Breast epithelium (tissue), 4 donors: ENCODE measurements around the gene MTUS2. TPM values are rescaled to one million over a fixed set of nuclear protein-coding genes. Genes with fewer than 3 reads are reported as not detected.

Source experiments
- DNase-seq, 2 donors: peaks; one replicate each; pipeline ENCODE4 v3.0.0-alpha.2; 2019; ENCODE audit warnings: low spot score in 2 of 2
- H3K27ac ChIP-seq, 2 donors: fragments of 200-600 bp; sonication (generic) in 1 of 2; one replicate each; pipeline ENCODE4 v1.5.1; 2016 to 2019; ENCODE audit warnings: mild to moderate bottlenecking in 1 of 2
- H3K27me3 ChIP-seq, 2 donors: fragments of 200-600 bp; sonication (generic) in 1 of 2; one replicate each; pipeline versions ENCODE4 v1.5.1 to v1.6.0; 2017 to 2019; ENCODE audit warnings: control low read depth in 1 of 2, mild to moderate bottlenecking in 1 of 2
- H3K36me3 ChIP-seq: fragments of 200-600 bp; one replicate; pipeline ENCODE4 v1.5.1; 2019
- H3K4me1 ChIP-seq, 2 donors: fragments of 200-600 bp; sonication (generic); one replicate each; pipeline ENCODE4 v1.5.1; 2016 to 2019; ENCODE audit warnings: control low read depth in 1 of 2
- H3K4me3 ChIP-seq, 3 donors: fragments of 200-600 bp; sonication (generic); 1 replicate in 2 of 3; 2 replicates in 1 of 3; pipeline ENCODE4 v1.5.1; 2016 to 2019; ENCODE audit warnings: mild to moderate bottlenecking in 3 of 3, moderate library complexity in 2 of 3
- H3K9me3 ChIP-seq, 2 donors: fragments of 200-600 bp; sonication (generic) in 1 of 2; one replicate each; pipeline ENCODE4 v1.5.1; 2016 to 2019; ENCODE audit warnings: control low read depth in 1 of 2
- POLR2A ChIP-seq: fragments of 450-650 bp; IDR thresholded peaks from one replicate; pipeline ENCODE4 v1.6.1; 2016; ENCODE audit warnings: antibody characterized with exemption, mild to moderate bottlenecking, moderate library complexity
- POLR2AphosphoS5 ChIP-seq, 3 donors: sonication (generic); formaldehyde crosslinking; IDR thresholded peaks; one replicate each; pipeline ENCODE4 v1.6.1; 2017; ENCODE audit warnings: antibody characterized with exemption in 3 of 3
- intact Hi-C: fragments of 100-400 bp; cut with DNase I; formaldehyde crosslinking; loops from one replicate; pipeline ENCODE4 v1.15.1; 2023; ENCODE audit warnings: low total_unique reads
- total RNA-seq, 3 donors: library from RNA; depleted of rRNA; stranded (reverse); fragments of >200 nt; gene quantifications; one replicate each; pipeline ENCODE4 v1.1.0, GENCODE V29; 2016
- TF ChIP-seq, protein P1 (sequence below), 3 donors: fragments of 450-650 bp; IDR thresholded peaks; one replicate each; pipeline ENCODE4 v1.5.1; 2016 to 2017; ENCODE audit warnings: antibody characterized with exemption in 3 of 3, mild to moderate bottlenecking in 3 of 3, moderate library complexity in 3 of 3

The MTUS2 gene
- total RNA-seq, 3 donors from 2014 or later: under 0.01 to 1.0 TPM; not detected in 1

DNA sequence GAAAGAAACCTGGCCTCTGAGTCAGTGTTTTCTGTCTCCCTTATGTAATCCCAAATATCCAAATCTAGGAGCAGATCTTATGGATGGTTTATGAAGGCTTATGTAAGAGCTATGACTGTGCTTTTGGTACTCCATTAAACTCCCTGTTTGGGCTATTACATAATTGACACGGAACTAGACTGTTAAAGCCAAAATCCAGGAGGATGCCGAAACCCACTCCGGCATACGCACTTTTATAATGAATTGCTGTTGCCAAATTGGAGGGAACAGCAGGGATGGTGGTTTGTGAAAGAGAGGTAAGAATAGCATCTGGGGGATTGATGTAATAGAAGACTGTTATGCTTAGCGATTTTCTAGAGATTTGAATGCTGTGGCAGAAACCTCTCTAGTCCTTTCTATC, 2.0 kb downstream of the MTUS2 start:
- intact Hi-C loops: no loop called here
- Histone ChIP-seq H3K4me1 (peaks cover 3 to 4% of the 10 kb centered on the region in 2 donors), H3K9me3 (no peaks in the 10 kb centered on the region), H3K36me3 (no peaks in the 10 kb centered on the region), H3K27ac (no peak overlapping the region), H3K4me3 (no peak overlapping the region), H3K27me3 (peaks cover 0 to 30% of the 10 kb centered on the region in 2 donors)
- TF ChIP-seq, protein P1, sequence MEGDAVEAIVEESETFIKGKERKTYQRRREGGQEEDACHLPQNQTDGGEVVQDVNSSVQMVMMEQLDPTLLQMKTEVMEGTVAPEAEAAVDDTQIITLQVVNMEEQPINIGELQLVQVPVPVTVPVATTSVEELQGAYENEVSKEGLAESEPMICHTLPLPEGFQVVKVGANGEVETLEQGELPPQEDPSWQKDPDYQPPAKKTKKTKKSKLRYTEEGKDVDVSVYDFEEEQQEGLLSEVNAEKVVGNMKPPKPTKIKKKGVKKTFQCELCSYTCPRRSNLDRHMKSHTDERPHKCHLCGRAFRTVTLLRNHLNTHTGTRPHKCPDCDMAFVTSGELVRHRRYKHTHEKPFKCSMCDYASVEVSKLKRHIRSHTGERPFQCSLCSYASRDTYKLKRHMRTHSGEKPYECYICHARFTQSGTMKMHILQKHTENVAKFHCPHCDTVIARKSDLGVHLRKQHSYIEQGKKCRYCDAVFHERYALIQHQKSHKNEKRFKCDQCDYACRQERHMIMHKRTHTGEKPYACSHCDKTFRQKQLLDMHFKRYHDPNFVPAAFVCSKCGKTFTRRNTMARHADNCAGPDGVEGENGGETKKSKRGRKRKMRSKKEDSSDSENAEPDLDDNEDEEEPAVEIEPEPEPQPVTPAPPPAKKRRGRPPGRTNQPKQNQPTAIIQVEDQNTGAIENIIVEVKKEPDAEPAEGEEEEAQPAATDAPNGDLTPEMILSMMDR (IDR thresholded peaks at IDR 0.05): no peak
- TF ChIP-seq POLR2AphosphoS5 (IDR thresholded peaks at IDR 0.05): no peak
- no peak for DNase-seq

GRCh38 chr13:28822801-28823200, 2.7 kb downstream of the MTUS2 start:
- DNase-seq: no peak
- intact Hi-C loops: no loop called here
- H3K27me3 ChIP-seq: peaks cover 0 to 23% of the 10 kb centered on the region in 2 donors
- H3K4me3 ChIP-seq: no peak overlapping the region
- TF ChIP-seq, protein P1 (IDR thresholded peaks at IDR 0.05): no peak
- TF ChIP-seq POLR2A (no peak), POLR2AphosphoS5 (IDR thresholded peaks at IDR 0.05) (no peak)
- H3K27ac ChIP-seq: no peak overlapping the region
- no peaks in the 10 kb centered on the region for H3K36me3 ChIP-seq
- H3K9me3 ChIP-seq: peaks cover 0 to 1% of the 10 kb centered on the region in 2 donors
- peaks cover 3 to 4% of the 10 kb centered on the region in 2 donors for H3K4me1 ChIP-seq

DNA sequence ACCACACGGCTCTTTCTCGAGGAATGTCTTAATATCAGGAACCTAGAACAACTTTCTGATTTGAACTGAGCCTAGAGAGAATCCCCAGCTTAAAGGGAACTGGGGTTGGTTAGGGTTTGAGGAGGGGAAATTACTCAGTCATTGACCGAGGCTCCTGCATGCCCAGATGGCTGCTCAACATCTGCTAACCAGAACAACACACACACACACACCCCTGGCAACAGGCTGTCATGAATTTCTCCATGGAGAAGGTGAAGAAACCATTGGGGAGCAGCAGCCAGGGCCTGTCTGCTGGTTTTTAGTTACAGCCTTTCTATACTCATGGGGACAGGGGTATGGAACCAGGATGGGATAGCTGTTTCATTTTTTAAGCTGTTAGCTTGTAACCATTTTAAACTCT, 5.2 kb downstream of the MTUS2 start:
- H3K4me3 ChIP-seq: no peak overlapping the region
- peaks cover 0 to 3% of the 10 kb centered on the region in 2 donors for H3K4me1 ChIP-seq
- H3K27me3 ChIP-seq: peaks cover 0 to 8% of the 10 kb centered on the region in 2 donors
- intact Hi-C loops: no loop called here
- no peak overlapping the region for H3K27ac ChIP-seq
- no peaks in the 10 kb centered on the region for H3K36me3 ChIP-seq
- H3K9me3 ChIP-seq: peaks cover 10 to 12% of the 10 kb centered on the region in 2 donors
- no peak for DNase-seq
- TF ChIP-seq, protein P1 (IDR thresholded peaks at IDR 0.05): no peak
- no peak for TF ChIP-seq POLR2AphosphoS5 (IDR thresholded peaks at IDR 0.05)
- no peak for TF ChIP-seq POLR2A

DNA sequence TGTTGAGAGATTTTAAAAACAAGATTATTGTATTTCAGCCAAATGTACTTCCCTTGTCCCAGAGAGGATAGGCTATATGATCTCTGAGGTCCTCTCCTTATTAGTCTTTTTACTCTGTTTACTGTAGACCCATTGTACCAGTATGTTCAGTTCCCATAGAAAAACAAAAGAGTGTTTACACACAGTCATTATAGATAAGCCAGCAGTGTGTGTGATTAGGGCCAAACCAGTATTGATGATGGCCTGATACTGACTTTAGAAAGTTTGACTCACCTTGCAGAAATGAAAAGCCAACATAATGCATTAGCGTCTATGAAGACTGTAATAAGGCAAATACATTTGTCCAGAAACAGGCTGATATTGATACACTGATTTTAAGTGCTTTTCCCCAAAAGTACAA, 6.2 kb downstream of the MTUS2 start:
- peaks cover 0 to 8% of the 10 kb centered on the region in 2 donors for H3K27me3 ChIP-seq
- DNase-seq: no peak

DNA sequence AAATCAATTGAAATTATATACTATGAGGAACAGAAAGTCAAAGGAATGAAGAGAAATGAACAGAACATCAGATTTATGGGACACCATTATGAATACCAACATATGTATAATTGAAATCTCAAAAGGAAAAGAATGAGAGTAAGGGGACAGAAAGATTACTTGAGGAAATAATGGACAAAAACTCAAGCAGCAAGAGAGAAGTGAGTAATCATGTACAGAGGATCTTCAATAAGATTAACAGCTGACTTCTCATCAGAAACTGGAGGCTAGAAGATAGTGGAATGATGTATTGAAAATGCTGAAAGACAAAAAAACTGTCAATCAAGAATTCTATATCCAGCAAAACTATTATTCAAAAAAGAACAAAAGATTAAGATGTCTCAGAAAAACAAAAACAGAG, 10.4 kb downstream of the MTUS2 start:
- Histone ChIP-seq H3K27me3 (no peaks in the 10 kb centered on the region), H3K36me3 (no peaks in the 10 kb centered on the region), H3K4me3 (no peak overlapping the region), H3K9me3 (peaks cover 13 to 29% of the 10 kb centered on the region in 2 donors), H3K4me1 (no peaks in the 10 kb centered on the region), H3K27ac (no peak overlapping the region)
- intact Hi-C loops: no loop called here
- no peak for DNase-seq
- TF ChIP-seq, protein P1 (IDR thresholded peaks at IDR 0.05): no peak
- no peak for TF ChIP-seq POLR2A
- no peak for TF ChIP-seq POLR2AphosphoS5 (IDR thresholded peaks at IDR 0.05)

More for the DNA sequence above, 6.2 kb downstream of the MTUS2 start:
- no peak for TF ChIP-seq POLR2A
- TF ChIP-seq, protein P1 (IDR thresholded peaks at IDR 0.05): no peak
- TF ChIP-seq POLR2AphosphoS5 (IDR thresholded peaks at IDR 0.05): no peak
- intact Hi-C loops: no loop called here
- no peak overlapping the region for H3K4me3 ChIP-seq
- H3K36me3 ChIP-seq: no peaks in the 10 kb centered on the region
- H3K4me1 ChIP-seq: no peaks in the 10 kb centered on the region
- H3K9me3 ChIP-seq: peaks cover 13 to 21% of the 10 kb centered on the region in 2 donors
- no peak overlapping the region for H3K27ac ChIP-seq
